ENCODE results near the gene ZNF205.
"Not testable (repeated sequence)": the region's sequence is repeated elsewhere in the genome, so short reads cannot be mapped to it uniquely, and the experiment has no call there.

DNA sequence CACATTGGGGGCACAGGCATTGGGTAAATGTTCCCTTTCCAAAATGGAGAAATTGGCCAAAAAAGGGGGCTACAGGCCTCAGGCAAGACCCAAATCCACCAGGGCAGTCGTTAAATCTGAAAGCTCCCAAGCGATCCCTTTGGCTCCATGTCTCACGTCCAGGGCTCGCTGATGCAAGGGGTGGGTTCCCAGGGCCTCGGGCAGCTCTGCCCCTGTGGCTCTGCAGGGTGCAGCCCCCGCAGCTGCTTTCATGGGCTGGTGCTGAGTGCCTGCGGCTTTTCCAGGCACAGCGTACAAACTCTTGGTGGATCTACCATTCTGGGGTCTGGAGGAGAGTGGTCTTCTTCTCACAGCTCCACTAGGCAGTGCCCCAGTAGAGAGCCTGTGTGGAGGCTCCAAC, 29.0 kb upstream of the ZNF205 start:
- not testable (repeated sequence) for TF ChIP-seq POLR2A, CTCF, EP300 (IDR thresholded peaks at IDR 0.05)
